HG03457 (cell line): Measurements from ENCODE around the gene C17orf78.
"Not testable (repeated sequence)": the region's sequence is repeated elsewhere in the genome, so short reads cannot be mapped to it uniquely, and the experiment has no call there.

ENCODE experiments used
- ATAC-seq: cut with Tn5 transposase; IDR thresholded peaks from one replicate; pipeline ENCODE4 v1.9.1; 2021; ENCODE audit warnings: moderate number of reproducible peaks; ENCODE audit not compliant: unreplicated experiment

Gene C17orf78

DNA sequence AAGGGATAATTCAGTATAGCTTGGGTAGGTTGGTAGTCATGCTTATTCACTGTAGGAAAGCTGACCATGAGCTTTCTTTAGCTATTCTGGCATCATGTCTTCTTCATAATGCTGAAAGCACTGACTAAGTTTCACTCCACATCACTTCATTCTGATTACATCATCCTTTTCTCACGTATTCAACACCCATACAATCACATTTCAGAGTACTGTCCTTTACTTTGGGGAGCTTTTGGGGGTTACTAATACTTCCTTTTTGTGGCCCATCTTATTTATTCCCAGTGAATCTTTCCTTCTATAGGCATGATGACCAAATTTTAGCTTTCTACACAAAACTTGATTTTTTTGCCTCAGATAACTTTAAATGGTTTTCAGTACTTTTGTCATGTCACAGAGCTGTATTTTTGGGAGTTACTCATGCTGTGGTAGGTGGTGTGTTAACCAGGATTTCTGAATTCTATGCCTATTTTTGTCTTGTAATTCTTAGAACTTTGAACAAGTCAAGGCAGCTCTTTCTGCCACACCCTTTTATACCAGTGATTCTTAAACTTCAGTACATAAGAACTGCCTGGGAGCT lies 54.4 kb downstream of the C17orf78 start:
- no peak for ATAC-seq

DNA sequence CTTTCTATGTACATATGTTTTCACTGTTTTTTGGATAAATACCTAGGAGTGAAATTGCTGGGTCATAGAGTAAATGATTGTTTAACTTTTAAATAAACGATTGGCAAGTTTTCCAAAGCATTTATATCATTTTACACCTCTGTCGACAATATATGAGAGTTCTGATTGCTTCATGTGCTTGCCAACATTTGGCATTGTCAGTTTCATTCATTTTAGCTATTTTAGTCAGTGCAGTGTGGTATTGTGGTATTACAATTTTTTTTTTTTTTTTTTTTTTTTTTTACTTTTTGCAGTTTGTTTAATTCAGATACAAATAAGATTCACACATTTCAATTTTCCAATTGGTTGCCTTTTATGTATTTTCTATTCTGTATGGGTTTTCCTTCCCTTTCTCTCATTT lies 56.9 kb downstream of the C17orf78 start:
- ATAC-seq: no peak

DNA sequence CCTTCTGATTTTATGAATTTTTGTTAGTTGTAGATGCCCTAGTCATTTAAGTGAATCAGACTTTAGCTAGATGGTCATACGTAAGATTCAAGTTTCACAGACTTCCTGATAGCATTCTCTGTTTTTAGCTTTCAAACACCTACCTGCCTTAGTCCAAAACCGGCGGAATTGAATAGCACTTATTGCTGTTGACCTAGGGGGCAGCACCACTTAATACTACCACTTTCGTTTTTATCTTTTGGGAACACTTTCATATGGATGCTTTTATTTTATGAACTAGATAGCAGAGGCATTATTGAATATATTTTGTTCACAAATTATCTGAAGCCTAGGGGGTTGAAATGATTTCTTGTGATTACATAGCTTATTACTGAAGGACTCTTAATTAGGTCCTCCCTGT lies 62.4 kb downstream of the C17orf78 start:
- no peak for ATAC-seq

DNA sequence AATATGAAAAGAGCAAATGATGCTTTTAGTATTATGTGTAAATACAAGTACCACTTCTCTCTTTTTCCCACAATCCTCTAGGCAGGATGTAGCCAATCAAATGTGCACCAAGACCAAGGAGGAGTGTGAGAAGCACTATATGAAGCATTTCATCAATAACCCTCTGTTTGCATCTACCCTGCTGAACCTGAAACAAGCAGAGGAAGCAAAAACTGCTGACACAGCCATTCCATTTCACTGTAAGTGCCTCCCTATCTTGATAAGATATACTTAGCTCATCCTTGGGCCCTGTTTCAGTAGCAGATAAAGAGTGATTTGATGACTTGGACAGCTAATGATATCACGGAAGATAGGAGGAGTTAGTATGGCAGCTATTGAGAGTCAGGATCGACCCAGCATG lies 64.6 kb downstream of the C17orf78 start:
- ATAC-seq: no peak

DNA sequence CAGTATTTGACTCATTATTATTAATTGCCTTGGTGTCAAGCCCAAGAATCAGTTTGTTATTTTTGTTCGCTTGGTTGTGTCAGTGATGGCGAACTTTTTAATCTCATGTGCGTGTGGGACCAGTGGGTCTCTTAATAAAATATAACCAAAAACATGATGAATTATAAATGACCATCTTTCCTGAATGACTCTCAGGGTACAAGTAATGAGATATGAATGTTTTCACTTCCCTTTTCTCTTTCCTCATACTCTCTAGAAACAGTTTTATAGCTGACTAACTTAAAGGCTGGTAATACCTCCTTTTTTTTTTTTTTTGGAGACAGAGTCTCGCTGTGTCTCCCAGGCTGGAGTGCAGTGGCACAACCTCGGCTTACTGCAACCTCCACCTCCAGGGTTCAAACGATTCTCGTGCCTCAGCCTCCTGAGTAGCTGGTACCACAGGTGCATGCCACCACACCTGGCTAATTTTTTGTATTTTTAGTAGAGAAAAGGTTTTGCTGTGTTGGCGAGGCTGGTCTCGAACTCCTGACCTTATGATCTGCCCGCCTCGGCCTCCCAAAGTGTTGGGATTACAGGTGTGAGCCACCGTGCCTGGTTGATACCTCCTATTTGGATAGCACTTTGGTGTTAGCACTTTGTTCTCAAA lies 65.7 kb downstream of the C17orf78 start:
- not testable (repeated sequence) for ATAC-seq
